Measurements from ENCODE around the gene TMEM120B.

The TMEM120B gene

GRCh38 chr12:121783766-121784165 lies 71.2 kb downstream of the TMEM120B start:
- no peak overlapping the region for H3K4me3 ChIP-seq (ENCODE audit: low read depth, low read length)
- ChIA-PET POLR2A (interaction anchor here (0.8 kb wide), 1 partner anchor 10 kb away, joined by 4 read pairs; the partner anchor contains the start of gene RHOF), CTCF (interaction anchor here (1.3 to 32.5 kb wide), 3 partner anchors 10 to 86 kb away, joined by 3 to 1100 read pairs (median 35); partner anchors contain the start of genes RHOF and SETD1B)
- no peak for TF ChIP-seq CTCF (IDR thresholded peaks at IDR 0.05; ENCODE audit: insufficient read depth, low read length, missing control alignments)
- DNase-seq (ENCODE audit: low read depth, low spot score), result no peak

GRCh38 chr12:121784460-121784859 lies 71.9 kb downstream of the TMEM120B start:
- no peak for DNase-seq (ENCODE audit: low read depth, low spot score)
- ChIA-PET POLR2A (interaction anchor here (0.5 to 1.0 kb wide), 3 partner anchors 9 to 22 kb away, joined by 3 to 5 read pairs (median 4); partner anchors contain the start of gene RHOF), CTCF (interaction anchor here (0.6 to 32.5 kb wide), 5 partner anchors 9 to 232 kb away, joined by 3 to 1100 read pairs (median 4); partner anchors contain the start of genes RHOF and SETD1B)
- TF ChIP-seq CTCF (IDR thresholded peaks at IDR 0.05; ENCODE audit: insufficient read depth, low read length, missing control alignments), result no peak
- H3K4me3 ChIP-seq (ENCODE audit: low read depth, low read length), result no peak overlapping the region

- DNase-seq (ENCODE audit: low read depth, low spot score), result no peak
- no peak for TF ChIP-seq CTCF (IDR thresholded peaks at IDR 0.05; ENCODE audit: insufficient read depth, low read length, missing control alignments)
- CTCF ChIA-PET, result interaction anchor here (1.3 to 32.5 kb wide), 6 partner anchors 10 to 101 kb away, joined by 4 to 1100 read pairs (median 18); partner anchors contain the start of genes RHOF and SETD1B
- POLR2A ChIA-PET, result interaction anchor here (0.9 kb wide), 1 partner anchor 9 kb away, joined by 4 read pairs; no protein-coding TSS in a partner anchor
- H3K4me3 ChIP-seq (ENCODE audit: low read depth, low read length), result no peak overlapping the region
These were observed 73.9 kb downstream of the TMEM120B start for GRCh38 chr12:121786440-121786825.

- no peak for TF ChIP-seq CTCF (IDR thresholded peaks at IDR 0.05; ENCODE audit: insufficient read depth, low read length, missing control alignments)
- POLR2A ChIA-PET, result interaction anchor here (0.6 to 0.9 kb wide), 4 partner anchors 9 to 50 kb away, joined by 3 to 4 read pairs (median 3); no protein-coding TSS in a partner anchor
- no peak overlapping the region for H3K4me3 ChIP-seq (ENCODE audit: low read depth, low read length)
- DNase-seq (ENCODE audit: low read depth, low spot score), result no peak
- CTCF ChIA-PET, result interaction anchor here (0.8 to 32.5 kb wide), 8 partner anchors 10 to 102 kb away, joined by 3 to 1100 read pairs (median 10); partner anchors contain the start of genes RHOF and SETD1B
These were observed 74.8 kb downstream of the TMEM120B start for GRCh38 chr12:121787063-121788025.

- CTCF ChIA-PET, result interaction anchor here (1.1 to 32.5 kb wide), 6 partner anchors 11 to 101 kb away, joined by 3 to 1100 read pairs (median 18); partner anchors contain the start of genes RHOF and SETD1B
- DNase-seq (ENCODE audit: low read depth, low spot score), result no peak
- H3K4me3 ChIP-seq (ENCODE audit: low read depth, low read length), result no peak overlapping the region
- no peak for TF ChIP-seq CTCF (IDR thresholded peaks at IDR 0.05; ENCODE audit: insufficient read depth, low read length, missing control alignments)
- POLR2A ChIA-PET, result interaction anchor here (0.6 to 0.8 kb wide), 3 partner anchors 8 to 49 kb away, joined by 3 read pairs; no protein-coding TSS in a partner anchor
These were observed 75.7 kb downstream of the TMEM120B start for GRCh38 chr12:121788176-121788818.

Measured in AG04449 (cell line).